WTC11 (cell line): ENCODE data around the gene RGS6. TPM values are rescaled to one million over a fixed set of nuclear protein-coding genes. Genes with fewer than 3 reads are reported as not detected.

Experiments
- ATAC-seq: fragments of 200-7000 bp; cut with Tn5 transposase; 2 replicates; pipeline ENCODE4 v1.10.0; 2021; ENCODE audit warnings: mild to moderate bottlenecking, moderate library complexity
- CTCF ChIA-PET: fragments of 300-600 bp; sonication (Branson Sonifier 250); formaldehyde crosslinking; loops from one replicate; lab custom pipeline; 2021; ENCODE audit warnings: antibody characterized with exemption; lab: Charles Lee
- POLR2A ChIA-PET: fragments of 350-600 bp; sonication (Branson Sonifier 250); formaldehyde crosslinking; loops from one replicate; lab custom pipeline; 2021; ENCODE audit warnings: antibody characterized with exemption; lab: Charles Lee
- DNase-seq: peaks from one replicate; pipeline ENCODE4 v3.0.0; 2021; ENCODE audit warnings: low spot score
- H3K27ac Mint-ChIP-seq: 2 replicates; pipeline ENCODE4 v1.8.0; 2021; ENCODE audit warnings: mixed read lengths
- H3K27me3 Mint-ChIP-seq: 2 replicates; pipeline ENCODE4 v1.8.0; 2021; ENCODE audit warnings: low read depth, mild to moderate bottlenecking, moderate library complexity, mixed read lengths
- H3K36me3 Mint-ChIP-seq: 2 replicates; pipeline ENCODE4 v1.8.0; 2021; ENCODE audit warnings: mixed read lengths
- H3K4me1 Mint-ChIP-seq: 2 replicates; pipeline ENCODE4 v1.8.0; 2022; ENCODE audit warnings: mixed read lengths
- H3K4me3 Mint-ChIP-seq: 2 replicates; pipeline ENCODE4 v1.8.0; 2021; ENCODE audit warnings: mild to moderate bottlenecking, moderate library complexity, mixed read lengths
- H3K9me3 Mint-ChIP-seq: 2 replicates; pipeline ENCODE4 v1.8.0; 2021; ENCODE audit warnings: mixed read lengths
- CREM ChIP-seq: sonication (generic); formaldehyde crosslinking; IDR thresholded peaks from 2 replicates; pipeline ENCODE4 v1.8.1; 2022; ENCODE audit warnings: mild to moderate bottlenecking, missing genetic modification reagents, moderate library complexity
- CTCF ChIP-seq: fragments of 200-600 bp; IDR thresholded peaks from 2 replicates; pipeline ENCODE4 v1.8.0; 2022; ENCODE audit warnings: antibody characterized with exemption
- E2F1 ChIP-seq: sonication (generic); formaldehyde crosslinking; IDR thresholded peaks from 2 replicates; pipeline ENCODE4 v1.8.0; 2022; ENCODE audit warnings: mild to moderate bottlenecking, missing genetic modification reagents
- EMX1 ChIP-seq: fragments of 250-450 bp; sonication (Bioruptor Pico); IDR thresholded peaks from 2 replicates; pipeline ENCODE4 v1.8.0; 2021; ENCODE audit warnings: mild to moderate bottlenecking
- GTF2I ChIP-seq: fragments of 250-450 bp; sonication (Bioruptor Pico); conservative IDR thresholded peaks from 2 replicates; pipeline ENCODE4 v1.4.0; 2021; ENCODE audit warnings: mild to moderate bottlenecking
- JAZF1 ChIP-seq: fragments of 250-450 bp; sonication (Bioruptor Pico); IDR thresholded peaks from 2 replicates; pipeline ENCODE4 v1.9.0; 2021; ENCODE audit warnings: moderate library complexity, mild to moderate bottlenecking, inconsistent platforms
- JUN ChIP-seq: sonication (generic); formaldehyde crosslinking; IDR thresholded peaks from 2 replicates; pipeline ENCODE4 v1.8.0; 2023; ENCODE audit warnings: mild to moderate bottlenecking, missing genetic modification reagents
- PREB ChIP-seq: sonication (generic); formaldehyde crosslinking; IDR thresholded peaks from 2 replicates; pipeline ENCODE4 v1.8.1; 2022; ENCODE audit warnings: mild to moderate bottlenecking, missing genetic modification reagents, moderate library complexity, borderline replicate concordance
- RORB ChIP-seq: fragments of 250-450 bp; sonication (Bioruptor Pico); IDR thresholded peaks from 2 replicates; pipeline ENCODE4 v1.9.0; 2021; ENCODE audit warnings: mild to moderate bottlenecking
- SMAD4 ChIP-seq: sonication (generic); formaldehyde crosslinking; IDR thresholded peaks from 2 replicates; pipeline ENCODE4 v1.8.0; 2022; ENCODE audit warnings: mild to moderate bottlenecking, missing genetic modification reagents
- SOX15 ChIP-seq: fragments of 250-450 bp; sonication (Bioruptor Pico); IDR thresholded peaks from 2 replicates; pipeline ENCODE4 v1.9.0; 2021; ENCODE audit warnings: mild to moderate bottlenecking
- STAT6 ChIP-seq: sonication (generic); formaldehyde crosslinking; conservative IDR thresholded peaks from 2 replicates; pipeline ENCODE4 v1.8.1; 2023; ENCODE audit warnings: mild to moderate bottlenecking, low read depth, missing genetic modification reagents, moderate library complexity
- TP53 ChIP-seq: sonication (generic); formaldehyde crosslinking; IDR thresholded peaks from 2 replicates; pipeline ENCODE4 v1.8.1; 2023; ENCODE audit warnings: mild to moderate bottlenecking, missing genetic modification reagents
- USF1 ChIP-seq: sonication (generic); formaldehyde crosslinking; IDR thresholded peaks from 2 replicates; pipeline ENCODE4 v1.8.0; 2022; ENCODE audit warnings: mild to moderate bottlenecking, missing genetic modification reagents
- ZBTB43 ChIP-seq: sonication (generic); formaldehyde crosslinking; IDR thresholded peaks from 2 replicates; pipeline ENCODE4 v1.8.1; 2023; ENCODE audit warnings: mild to moderate bottlenecking, missing genetic modification reagents
- ZNF317 ChIP-seq: sonication (generic); formaldehyde crosslinking; IDR thresholded peaks from 2 replicates; pipeline ENCODE4 v1.8.1; 2023; ENCODE audit warnings: low read depth, mild to moderate bottlenecking, moderate library complexity, missing genetic modification reagents, borderline replicate concordance
- ZNF396 ChIP-seq: fragments of 250-450 bp; sonication (Bioruptor Pico); IDR thresholded peaks from 2 replicates; pipeline ENCODE4 v1.8.0; 2021; ENCODE audit warnings: mild to moderate bottlenecking, moderate library complexity, borderline replicate concordance
- ZNF416 ChIP-seq: fragments of 250-450 bp; sonication (Bioruptor Pico); IDR thresholded peaks from 2 replicates; pipeline ENCODE4 v1.9.0; 2021; ENCODE audit warnings: mild to moderate bottlenecking, inconsistent platforms
- ZNF425 ChIP-seq: fragments of 250-450 bp; sonication (Bioruptor Pico); conservative IDR thresholded peaks from 2 replicates; pipeline ENCODE4 v1.9.0; 2021; ENCODE audit warnings: mild to moderate bottlenecking
- total RNA-seq: library from RNA; stranded (reverse); gene quantifications from 3 replicates; pipeline ENCODE4 v1.2.3, GENCODE V29; 2021

Gene RGS6
- total RNA-seq, 1 experiment from 2014 or later = 1.0 TPM

GRCh38 chr14:72401632-72402376 lies 469.6 kb downstream of the RGS6 start:
- ATAC-seq = no peak
- DNase-seq = no peak
- no peaks in the 10 kb centered on the region for H3K36me3 Mint-ChIP-seq
- no peak overlapping the region for H3K4me3 Mint-ChIP-seq
- no peak for TF ChIP-seq ZNF416
- TF ChIP-seq, all 79 proteins: peak for 0
- Mint-ChIP-seq H3K27ac (no peak overlapping the region), H3K9me3 (peaks cover 6% of the 10 kb centered on the region), H3K27me3 (no peaks in the 10 kb centered on the region), H3K4me1 (peaks cover 3% of the 10 kb centered on the region; the same call in 1 of the 2 replicates)
- ChIA-PET CTCF (no interaction called here), POLR2A (no interaction called here)

- H3K27me3 Mint-ChIP-seq = no peaks in the 10 kb centered on the region
- ATAC-seq (no peak), DNase-seq (no peak)
- no peak overlapping the region for H3K4me3 Mint-ChIP-seq
- ChIA-PET CTCF (no interaction called here), POLR2A (no interaction called here)
- H3K27ac Mint-ChIP-seq = no peak overlapping the region
- H3K36me3 Mint-ChIP-seq = no peaks in the 10 kb centered on the region
- peaks cover 3% of the 10 kb centered on the region; the same call in 1 of the 2 replicates for H3K4me1 Mint-ChIP-seq
- H3K9me3 Mint-ChIP-seq = peaks cover 6% of the 10 kb centered on the region
- TF ChIP-seq SMAD4 = no peak
- TF ChIP-seq ZBTB43 = no peak
- no peak for TF ChIP-seq JUN (CRISPR knock-in tag)
- TF ChIP-seq EMX1 = no peak
- TF ChIP-seq RORB (CRISPR knock-in tag) = no peak
- TF ChIP-seq USF1 = no peak
- TF ChIP-seq E2F1 (CRISPR knock-in tag) = no peak
- TF ChIP-seq JAZF1 = no peak
- no peak for TF ChIP-seq CREM
- TF ChIP-seq CTCF = no peak
- no peak for TF ChIP-seq ZNF317 (CRISPR knock-in tag)
- no peak for TF ChIP-seq TP53
- TF ChIP-seq STAT6 (CRISPR knock-in tag) = no peak
- no peak for TF ChIP-seq ZNF425
- no peak for TF ChIP-seq ZNF396 (CRISPR knock-in tag)
- no peak for TF ChIP-seq SOX15 (CRISPR knock-in tag)
- TF ChIP-seq GTF2I = no peak
- no peak for TF ChIP-seq PREB
Measured at GRCh38 chr14:72402377-72402772, 470.1 kb downstream of the RGS6 start.
